HFFc6 (cell line): ENCODE results near the gene NTF4. TPM values are rescaled to one million over a fixed set of nuclear protein-coding genes. Genes with fewer than 3 reads are reported as not detected.

Experiments
- DNase-seq: peaks from one replicate; pipeline ENCODE4 v3.0.0-alpha.2; 2018
- H3K27ac Mint-ChIP-seq: 2 replicates; pipeline ENCODE4 v1.8.0; 2020; ENCODE audit warnings: mild to moderate bottlenecking, mixed read lengths
- H3K27me3 Mint-ChIP-seq: 2 replicates; pipeline ENCODE4 v1.8.0; 2021; ENCODE audit warnings: mild to moderate bottlenecking, moderate library complexity, mixed read lengths; ENCODE audit not compliant: insufficient read depth
- H3K36me3 Mint-ChIP-seq: 2 replicates; pipeline ENCODE4 v1.8.0; 2021; ENCODE audit warnings: low read depth, mixed read lengths
- H3K4me1 Mint-ChIP-seq: 2 replicates; pipeline ENCODE4 v1.8.0; 2020; ENCODE audit warnings: low read depth, mixed read lengths
- H3K4me3 Mint-ChIP-seq: 2 replicates; pipeline ENCODE4 v1.8.0; 2020; ENCODE audit warnings: mild to moderate bottlenecking, moderate library complexity, mixed read lengths
- H3K9me3 Mint-ChIP-seq: 2 replicates; pipeline ENCODE4 v1.8.0; 2020; ENCODE audit warnings: mild to moderate bottlenecking, mixed read lengths
- long read RNA-seq: library from polyadenylated mRNA; unstranded; transcript quantifications from one replicate; pipeline ENCODE4 v2.0.0, GENCODE V29; 2019
- total RNA-seq, 6 experiments: library from RNA; stranded (reverse); fragmentation: NEBNext Ultra II Directional; extraction: Animal tissue kit (Norgen Biotek cat#: 25700); gene quantifications; 2 replicates in 1 of 6; 3 replicates in 5 of 6; pipeline ENCODE4 v1.2.3, GENCODE V29; 2021
- TF ChIP-seq, protein P1 (sequence below): fragments of 200-600 bp; sonication (generic); IDR thresholded peaks from 2 replicates; pipeline ENCODE4 v1.5.0; 2021; ENCODE audit warnings: antibody characterized with exemption, mild to moderate bottlenecking

The NTF4 gene, protein sequence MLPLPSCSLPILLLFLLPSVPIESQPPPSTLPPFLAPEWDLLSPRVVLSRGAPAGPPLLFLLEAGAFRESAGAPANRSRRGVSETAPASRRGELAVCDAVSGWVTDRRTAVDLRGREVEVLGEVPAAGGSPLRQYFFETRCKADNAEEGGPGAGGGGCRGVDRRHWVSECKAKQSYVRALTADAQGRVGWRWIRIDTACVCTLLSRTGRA
- 1 to 10 TPM in 2 of 6 experiments, under 1 TPM in 2, not detected in 2; 0.82 to 1.5 (median 1.1) TPM for total RNA-seq
- long read RNA-seq: 0 reads

GRCh38 chr19:49064768-49065611, at the start of gene NTF4:
Gene NTF4, minus strand, starts transcription at chr19:49064818. Its CDS starts 2,821 bp downstream, at chr19:49061997.
- Mint-ChIP-seq H3K4me1 (peaks cover 29% of the 10 kb centered on the region), H3K9me3 (peaks cover 12% of the 10 kb centered on the region), H3K4me3 (no peak within 1 kb of the TSS; the same call in 1 of the 2 replicates), H3K27me3 (peaks cover 15% of the 10 kb centered on the region), H3K36me3 (peaks cover 23% of the 10 kb centered on the region), H3K27ac (no peak within 1 kb of the TSS; the same call in 1 of the 2 replicates)
- TF ChIP-seq, protein P1, sequence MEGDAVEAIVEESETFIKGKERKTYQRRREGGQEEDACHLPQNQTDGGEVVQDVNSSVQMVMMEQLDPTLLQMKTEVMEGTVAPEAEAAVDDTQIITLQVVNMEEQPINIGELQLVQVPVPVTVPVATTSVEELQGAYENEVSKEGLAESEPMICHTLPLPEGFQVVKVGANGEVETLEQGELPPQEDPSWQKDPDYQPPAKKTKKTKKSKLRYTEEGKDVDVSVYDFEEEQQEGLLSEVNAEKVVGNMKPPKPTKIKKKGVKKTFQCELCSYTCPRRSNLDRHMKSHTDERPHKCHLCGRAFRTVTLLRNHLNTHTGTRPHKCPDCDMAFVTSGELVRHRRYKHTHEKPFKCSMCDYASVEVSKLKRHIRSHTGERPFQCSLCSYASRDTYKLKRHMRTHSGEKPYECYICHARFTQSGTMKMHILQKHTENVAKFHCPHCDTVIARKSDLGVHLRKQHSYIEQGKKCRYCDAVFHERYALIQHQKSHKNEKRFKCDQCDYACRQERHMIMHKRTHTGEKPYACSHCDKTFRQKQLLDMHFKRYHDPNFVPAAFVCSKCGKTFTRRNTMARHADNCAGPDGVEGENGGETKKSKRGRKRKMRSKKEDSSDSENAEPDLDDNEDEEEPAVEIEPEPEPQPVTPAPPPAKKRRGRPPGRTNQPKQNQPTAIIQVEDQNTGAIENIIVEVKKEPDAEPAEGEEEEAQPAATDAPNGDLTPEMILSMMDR: no peak
- no peak for DNase-seq

- peak; percentile 48 for DNase-seq
- H3K27ac Mint-ChIP-seq: peak within 1 kb of the TSS; percentile 43
- no peaks in the 10 kb centered on the region for H3K9me3 Mint-ChIP-seq
- H3K4me3 Mint-ChIP-seq: peak within 1 kb of the TSS; percentile 86
- peaks cover 57% of the 10 kb centered on the region for H3K4me1 Mint-ChIP-seq
- TF ChIP-seq, protein P1: peak; percentile 70
- H3K27me3 Mint-ChIP-seq: peaks cover 4% of the 10 kb centered on the region
- H3K36me3 Mint-ChIP-seq: peaks cover 7% of the 10 kb centered on the region
These were observed 49.4 kb upstream of the NTF4 start, which contains the start of gene LIN7B for GRCh38 chr19:49113762-49114629. Gene LIN7B, plus strand, starts transcription at chr19:49114370. Its CDS starts 35 bp downstream, at chr19:49114405.

GRCh38 chr19:49111218-49111998, 46.8 kb upstream of the NTF4 start:
- H3K4me1 Mint-ChIP-seq: peaks cover 54% of the 10 kb centered on the region
- peak overlapping the region; percentile 72 for H3K27ac Mint-ChIP-seq
- H3K27me3 Mint-ChIP-seq: peaks cover 7% of the 10 kb centered on the region
- no peaks in the 10 kb centered on the region for H3K9me3 Mint-ChIP-seq
- H3K36me3 Mint-ChIP-seq: peaks cover 24% of the 10 kb centered on the region
- DNase-seq: no peak
- TF ChIP-seq, protein P1: no peak
- no peak overlapping the region for H3K4me3 Mint-ChIP-seq

GRCh38 chr19:49110567-49110966, 45.9 kb upstream of the NTF4 start:
- Mint-ChIP-seq H3K27ac (peak overlapping the region; percentile 72), H3K9me3 (no peaks in the 10 kb centered on the region), H3K4me3 (peak overlapping the region; percentile 1; the same call in 1 of the 2 replicates), H3K27me3 (peaks cover 7% of the 10 kb centered on the region), H3K36me3 (peaks cover 25% of the 10 kb centered on the region), H3K4me1 (peaks cover 56% of the 10 kb centered on the region)
- DNase-seq: peak; percentile 66
- TF ChIP-seq, protein P1: no peak
